Neural progenitor cell (in vitro differentiated cells): ENCODE measurements around the gene LMO1. TPM values are rescaled to one million over a fixed set of nuclear protein-coding genes. Genes with fewer than 3 reads are reported as not detected.

Experiments
- DNase-seq: peaks from one replicate; pipeline ENCODE4 v3.0.0-alpha.2; 2016; ENCODE audit warnings: low spot score
- H2AFZ ChIP-seq: fragments of 200-600 bp; sonication (generic); replicated peaks from 2 replicates; pipeline ENCODE4 v1.6.1; 2016; ENCODE audit warnings: antibody characterized with exemption
- H3F3A ChIP-seq: fragments of 200-600 bp; sonication (generic); 2 replicates; pipeline ENCODE4 v1.6.1; 2016; ENCODE audit warnings: antibody characterized with exemption, low read depth
- H3K27ac ChIP-seq: fragments of 200-600 bp; sonication (generic); 2 replicates; pipeline ENCODE4 v1.5.1; 2016; ENCODE audit warnings: mild to moderate bottlenecking
- H3K27me3 ChIP-seq: fragments of 200-600 bp; sonication (generic); 2 replicates; pipeline ENCODE4 v1.6.1; 2016; ENCODE audit warnings: mild to moderate bottlenecking, moderate library complexity
- H3K36me3 ChIP-seq: fragments of 200-600 bp; sonication (generic); 2 replicates; pipeline ENCODE4 v1.5.1; 2016
- H3K4me1 ChIP-seq: fragments of 200-600 bp; sonication (generic); 2 replicates; pipeline ENCODE4 v1.6.1; 2016; ENCODE audit warnings: mixed run types
- H3K4me2 ChIP-seq: fragments of 200-600 bp; sonication (generic); 2 replicates; pipeline ENCODE4 v1.6.1; 2016
- H3K4me3 ChIP-seq: fragments of 200-600 bp; sonication (generic); 2 replicates; pipeline ENCODE4 v1.5.1; 2016
- H3K79me2 ChIP-seq: fragments of 200-600 bp; sonication (generic); 2 replicates; pipeline ENCODE4 v1.6.1; 2016; ENCODE audit warnings: low read depth
- H3K9ac ChIP-seq: fragments of 200-600 bp; sonication (generic); 2 replicates; pipeline ENCODE4 v1.6.1; 2016
- H3K9me3 ChIP-seq: fragments of 200-600 bp; sonication (generic); 2 replicates; pipeline ENCODE4 v1.5.1; 2016; ENCODE audit warnings: low read depth
- H4K20me1 ChIP-seq: fragments of 200-600 bp; sonication (generic); 2 replicates; pipeline ENCODE4 v1.6.1; 2016; ENCODE audit warnings: low read depth
- H3K27ac Mint-ChIP-seq: 3 replicates; pipeline ENCODE4 v1.8.0; 2021; ENCODE audit warnings: mixed read lengths
- H3K27me3 Mint-ChIP-seq: 2 replicates; pipeline ENCODE4 v1.8.0; 2022; ENCODE audit warnings: low read depth, mild to moderate bottlenecking, inconsistent platforms, moderate library complexity, mixed read lengths; ENCODE audit not compliant: insufficient read depth
- H3K36me3 Mint-ChIP-seq: 3 replicates; pipeline ENCODE4 v1.8.0; 2021; ENCODE audit warnings: mixed read lengths
- H3K4me1 Mint-ChIP-seq: 3 replicates; pipeline ENCODE4 v1.8.0; 2021; ENCODE audit warnings: mixed read lengths
- H3K4me3 Mint-ChIP-seq: 3 replicates; pipeline ENCODE4 v1.8.0; 2021; ENCODE audit warnings: mild to moderate bottlenecking, moderate library complexity, mixed read lengths
- H3K9me3 Mint-ChIP-seq: 3 replicates; pipeline ENCODE4 v1.8.0; 2020; ENCODE audit warnings: mixed read lengths
- CTCF ChIP-seq: fragments of 200-600 bp; sonication (generic); IDR thresholded peaks from 2 replicates; pipeline ENCODE4 v1.5.1; 2017; ENCODE audit warnings: antibody characterized with exemption, mild to moderate bottlenecking
- EZH2 ChIP-seq: fragments of 200-600 bp; sonication (generic); IDR thresholded peaks from 2 replicates; pipeline ENCODE4 v1.6.1; 2017; ENCODE audit warnings: antibody characterized with exemption, mild to moderate bottlenecking, moderate library complexity
- EZH2phosphoT487 ChIP-seq: fragments of 200-600 bp; sonication (generic); IDR thresholded peaks from 2 replicates; pipeline ENCODE4 v1.6.1; 2017; ENCODE audit warnings: antibody characterized with exemption
- total RNA-seq: library from RNA; depleted of rRNA; stranded (reverse); fragments of >200 nt; gene quantifications from 2 replicates; pipeline ENCODE4 v1.2.3, GENCODE V29; 2015; ENCODE audit warnings: low replicate concordance

Gene LMO1
- total RNA-seq, 1 donor from 2014 or later, result 2.9 TPM

- H2AFZ ChIP-seq, result peak overlapping the region; percentile 61
- no peaks in the 10 kb centered on the region for H3K9me3 ChIP-seq
- peaks cover 42% of the 10 kb centered on the region for H3K4me1 ChIP-seq
- H3K9ac ChIP-seq, result no peak overlapping the region
- DNase-seq, result peak; percentile 92
- Mint-ChIP-seq H3K36me3 (no peaks in the 10 kb centered on the region), H3K4me1 (peaks cover 43% of the 10 kb centered on the region), H3K27me3 (peaks cover 42% of the 10 kb centered on the region), H3K9me3 (no peaks in the 10 kb centered on the region), H3K27ac (no peak overlapping the region), H3K4me3 (peak overlapping the region; percentile 81)
- H3K79me2 ChIP-seq, result peaks cover 66% of the 10 kb centered on the region
- H3K27ac ChIP-seq, result no peak overlapping the region
- no peaks in the 10 kb centered on the region for H3K36me3 ChIP-seq
- H3K4me2 ChIP-seq, result peak overlapping the region; percentile 93
- peak; percentile 29 for TF ChIP-seq EZH2
- TF ChIP-seq CTCF, result no peak
- peaks cover 57% of the 10 kb centered on the region for H3K27me3 ChIP-seq
- peak overlapping the region; percentile 60 for H3K4me3 ChIP-seq
- H3F3A ChIP-seq, result peaks cover 20% of the 10 kb centered on the region
- H4K20me1 ChIP-seq, result no peaks in the 10 kb centered on the region
Observed at GRCh38 chr11:8262552-8263108, 1.0 kb downstream of the LMO1 start.

GRCh38 chr11:8261921-8262551 is 1.6 kb downstream of the LMO1 start:
- H3F3A ChIP-seq, result peaks cover 20% of the 10 kb centered on the region
- DNase-seq, result no peak
- Mint-ChIP-seq H3K4me1 (peaks cover 39% of the 10 kb centered on the region), H3K4me3 (peak overlapping the region; percentile 81), H3K36me3 (no peaks in the 10 kb centered on the region), H3K27ac (no peak overlapping the region), H3K9me3 (no peaks in the 10 kb centered on the region), H3K27me3 (peaks cover 37% of the 10 kb centered on the region)
- H3K4me1 ChIP-seq, result peaks cover 36% of the 10 kb centered on the region
- peak overlapping the region; percentile 60 for H3K4me3 ChIP-seq
- peaks cover 51% of the 10 kb centered on the region for H3K27me3 ChIP-seq
- H3K9me3 ChIP-seq, result no peaks in the 10 kb centered on the region
- H3K9ac ChIP-seq, result no peak overlapping the region
- no peak overlapping the region for H3K27ac ChIP-seq
- peak overlapping the region; percentile 93 for H3K4me2 ChIP-seq
- peak overlapping the region; percentile 61 for H2AFZ ChIP-seq
- peaks cover 66% of the 10 kb centered on the region for H3K79me2 ChIP-seq
- H4K20me1 ChIP-seq, result no peaks in the 10 kb centered on the region
- TF ChIP-seq EZH2phosphoT487, result no peak
- TF ChIP-seq CTCF, result no peak
- TF ChIP-seq EZH2, result no peak
- H3K36me3 ChIP-seq, result no peaks in the 10 kb centered on the region

GRCh38 chr11:8261291-8261690 is 2.4 kb downstream of the LMO1 start:
- no peak overlapping the region for H3K4me3 ChIP-seq
- no peak for TF ChIP-seq EZH2phosphoT487
- TF ChIP-seq CTCF, result no peak
- TF ChIP-seq EZH2, result no peak
- Mint-ChIP-seq H3K4me3 (peak overlapping the region; percentile 81), H3K27me3 (peaks cover 35% of the 10 kb centered on the region), H3K4me1 (peaks cover 32% of the 10 kb centered on the region), H3K27ac (no peak overlapping the region), H3K36me3 (no peaks in the 10 kb centered on the region), H3K9me3 (no peaks in the 10 kb centered on the region)
- peaks cover 20% of the 10 kb centered on the region for H3F3A ChIP-seq
- H3K9ac ChIP-seq, result no peak overlapping the region
- H4K20me1 ChIP-seq, result no peaks in the 10 kb centered on the region
- H3K4me1 ChIP-seq, result peaks cover 29% of the 10 kb centered on the region
- H3K27me3 ChIP-seq, result peaks cover 43% of the 10 kb centered on the region
- no peak overlapping the region for H2AFZ ChIP-seq
- H3K79me2 ChIP-seq, result peaks cover 66% of the 10 kb centered on the region
- H3K4me2 ChIP-seq, result no peak overlapping the region
- H3K27ac ChIP-seq, result no peak overlapping the region
- H3K9me3 ChIP-seq, result no peaks in the 10 kb centered on the region
- no peaks in the 10 kb centered on the region for H3K36me3 ChIP-seq
- no peak for DNase-seq
